ENCODE measurements around the gene ANKRD62. TPM values are rescaled to one million over a fixed set of nuclear protein-coding genes. Genes with fewer than 3 reads are reported as not detected.
"Not testable (repeated sequence)": the region's sequence is repeated elsewhere in the genome, so short reads cannot be mapped to it uniquely, and the experiment has no call there.

Gene ANKRD62
- total RNA-seq, 2 experiments from 2014 or later, result not detected

GRCh38 chr18:12121175-12122042, 27.8 kb downstream of the ANKRD62 start:
- intact Hi-C loops (cut with micrococcal nuclease), result no loop called here
- Mint-ChIP-seq H3K9me3 (no peaks in the 10 kb centered on the region), H3K4me1 (ENCODE audit: low read depth) (no peaks in the 10 kb centered on the region), H3K27ac (no peak overlapping the region), H3K36me3 (no peaks in the 10 kb centered on the region), H3K27me3 (peaks cover 18% of the 10 kb centered on the region), H3K4me3 (no peak overlapping the region)
- no peak for DNase-seq
- ChIA-PET POLR2A (no interaction called here), CTCF (no interaction called here)

- H3K27ac Mint-ChIP-seq; H3K36me3 Mint-ChIP-seq; H3K4me3 Mint-ChIP-seq; intact Hi-C loops (cut with micrococcal nuclease); CTCF ChIA-PET; H3K9me3 Mint-ChIP-seq; H3K4me1 Mint-ChIP-seq (ENCODE audit: low read depth); DNase-seq; POLR2A ChIA-PET: not testable (repeated sequence)
- H3K27me3 Mint-ChIP-seq, result peaks cover 20% of the 10 kb centered on the region
These were observed 28.4 kb downstream of the ANKRD62 start for GRCh38 chr18:12122043-12122389.

DNA sequence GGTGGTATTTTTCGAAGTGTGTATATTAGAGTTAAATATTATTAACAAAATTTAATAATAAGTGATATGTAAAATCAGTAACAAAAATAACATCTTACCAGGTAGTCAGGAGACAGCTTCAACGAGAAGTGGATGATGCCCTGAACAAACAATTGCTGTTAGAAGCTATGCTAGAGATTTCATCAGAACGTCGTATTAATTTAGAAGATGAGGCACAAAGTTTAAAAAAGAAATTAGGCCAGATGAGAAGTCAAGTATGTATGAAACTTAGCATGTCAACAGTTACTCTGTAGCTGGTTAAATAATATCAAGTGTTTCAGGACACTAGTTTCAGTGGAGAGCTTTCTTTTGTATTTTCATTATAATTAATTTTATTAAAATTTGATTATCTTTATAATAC, 34.0 kb downstream of the ANKRD62 start:
- CTCF ChIA-PET, result not testable (repeated sequence)

DNA sequence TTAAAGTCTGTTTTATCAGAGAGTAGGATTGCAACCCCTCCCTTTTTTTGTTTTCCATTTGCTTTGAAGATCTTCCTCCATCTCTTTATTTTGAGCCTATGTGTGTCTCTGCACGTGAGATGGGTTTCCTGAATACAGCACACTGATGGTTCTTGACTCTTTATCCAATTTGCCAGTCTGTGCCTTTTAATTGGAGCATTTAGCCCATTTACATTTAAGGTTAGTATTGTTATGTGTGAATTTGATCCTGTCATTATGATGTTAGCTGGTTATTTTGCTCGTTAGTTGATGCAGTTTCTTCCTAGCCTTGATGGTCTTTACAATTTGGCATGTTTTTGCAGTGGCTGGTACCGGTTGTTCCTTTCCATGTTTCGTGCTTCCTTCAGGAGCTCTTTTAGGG, 45.2 kb downstream of the ANKRD62 start:
- H3K4me1 Mint-ChIP-seq (ENCODE audit: low read depth); POLR2A ChIA-PET; H3K27ac Mint-ChIP-seq; H3K27me3 Mint-ChIP-seq; H3K36me3 Mint-ChIP-seq; H3K9me3 Mint-ChIP-seq; intact Hi-C loops (cut with micrococcal nuclease); H3K4me3 Mint-ChIP-seq; DNase-seq; CTCF ChIA-PET: not testable (repeated sequence)

More for the DNA sequence above, 34.0 kb downstream of the ANKRD62 start:
- H3K27ac Mint-ChIP-seq; H3K9me3 Mint-ChIP-seq; intact Hi-C loops (cut with micrococcal nuclease); H3K36me3 Mint-ChIP-seq; H3K4me1 Mint-ChIP-seq (ENCODE audit: low read depth); POLR2A ChIA-PET; DNase-seq; H3K4me3 Mint-ChIP-seq: not testable (repeated sequence)
- H3K27me3 Mint-ChIP-seq, result peaks cover 17% of the 10 kb centered on the region

DNA sequence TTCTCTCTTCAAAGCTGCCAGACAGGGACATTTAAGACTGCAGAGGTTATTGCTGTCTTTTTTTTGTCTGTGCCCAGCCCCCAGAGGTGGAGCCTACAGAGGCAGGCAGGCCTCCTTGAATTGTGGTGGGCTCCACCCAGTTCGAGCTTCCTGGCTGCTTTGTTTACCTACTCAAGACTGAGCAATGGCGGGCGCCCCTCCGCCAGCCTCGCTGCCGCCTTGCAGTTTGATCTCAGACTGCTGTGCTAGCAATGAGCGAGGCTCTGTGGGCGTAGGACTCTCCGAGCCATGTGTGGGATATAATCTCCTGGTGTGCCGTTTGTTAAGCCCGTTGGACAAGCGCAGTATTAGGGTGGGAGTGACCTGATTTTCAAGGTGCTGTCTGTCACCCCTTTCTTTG, 47.2 kb downstream of the ANKRD62 start:
- H3K9me3 Mint-ChIP-seq; intact Hi-C loops (cut with micrococcal nuclease); POLR2A ChIA-PET; H3K27ac Mint-ChIP-seq; H3K4me1 Mint-ChIP-seq (ENCODE audit: low read depth); H3K27me3 Mint-ChIP-seq; CTCF ChIA-PET; H3K36me3 Mint-ChIP-seq; H3K4me3 Mint-ChIP-seq; DNase-seq: not testable (repeated sequence)

GRCh38 chr18:12141778-12142177, 48.1 kb downstream of the ANKRD62 start:
- CTCF ChIA-PET; POLR2A ChIA-PET; H3K4me1 Mint-ChIP-seq (ENCODE audit: low read depth); DNase-seq; H3K36me3 Mint-ChIP-seq; H3K27ac Mint-ChIP-seq; H3K27me3 Mint-ChIP-seq; intact Hi-C loops (cut with micrococcal nuclease); H3K9me3 Mint-ChIP-seq; H3K4me3 Mint-ChIP-seq: not testable (repeated sequence)

DNA sequence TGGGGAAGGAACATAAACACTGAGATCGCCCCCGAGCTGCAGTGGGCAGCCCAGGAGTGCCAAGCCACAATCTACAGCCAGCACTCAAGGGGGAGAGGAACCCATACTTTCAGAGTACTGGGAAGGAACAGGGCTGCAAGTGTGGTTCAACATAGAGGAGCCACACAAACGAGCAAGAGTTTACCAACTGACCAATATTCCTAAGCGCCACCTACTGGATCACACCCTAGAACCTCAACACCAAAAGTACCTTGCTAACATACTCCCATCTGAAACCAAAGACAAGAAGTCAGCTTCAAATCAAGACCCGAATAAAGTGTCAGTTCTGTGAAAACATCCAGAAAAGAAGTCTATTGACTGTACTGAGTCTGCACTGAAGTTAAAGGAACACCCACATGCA, 55.8 kb downstream of the ANKRD62 start:
- POLR2A ChIA-PET, H3K27ac Mint-ChIP-seq: not testable (repeated sequence)

DNA sequence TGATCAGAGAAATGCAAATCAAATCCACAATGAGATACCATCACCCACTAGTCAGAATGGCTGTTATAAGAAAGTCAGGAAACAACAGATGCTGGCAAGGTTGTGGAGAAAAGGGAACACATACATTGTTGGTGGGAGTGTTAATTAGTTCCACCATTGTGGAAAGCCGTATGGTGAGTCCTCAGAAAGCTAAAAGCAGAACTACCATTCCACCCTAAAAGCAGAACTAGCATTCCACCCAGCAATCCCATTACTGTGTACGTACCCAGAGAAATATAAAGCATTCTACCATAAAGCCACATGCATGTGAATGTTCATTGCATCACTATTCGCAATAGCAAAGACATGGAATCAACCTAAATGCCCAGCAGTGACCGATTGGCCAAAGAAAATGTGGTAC, 60.7 kb downstream of the ANKRD62 start:
- intact Hi-C loops (cut with micrococcal nuclease), result no loop called here
- no peaks in the 10 kb centered on the region for H3K4me1 Mint-ChIP-seq (ENCODE audit: low read depth)
- no peaks in the 10 kb centered on the region for H3K36me3 Mint-ChIP-seq
- H3K27ac Mint-ChIP-seq, result no peak overlapping the region
- ChIA-PET CTCF (no interaction called here), POLR2A (no interaction called here)
- no peaks in the 10 kb centered on the region for H3K9me3 Mint-ChIP-seq
- H3K27me3 Mint-ChIP-seq, result no peaks in the 10 kb centered on the region
- no peak for DNase-seq
- no peak overlapping the region for H3K4me3 Mint-ChIP-seq

More for the DNA sequence above, 55.8 kb downstream of the ANKRD62 start:
- H3K9me3 Mint-ChIP-seq; H3K4me1 Mint-ChIP-seq (ENCODE audit: low read depth); H3K4me3 Mint-ChIP-seq; H3K27me3 Mint-ChIP-seq; intact Hi-C loops (cut with micrococcal nuclease); CTCF ChIA-PET; H3K36me3 Mint-ChIP-seq; DNase-seq: not testable (repeated sequence)

DNA sequence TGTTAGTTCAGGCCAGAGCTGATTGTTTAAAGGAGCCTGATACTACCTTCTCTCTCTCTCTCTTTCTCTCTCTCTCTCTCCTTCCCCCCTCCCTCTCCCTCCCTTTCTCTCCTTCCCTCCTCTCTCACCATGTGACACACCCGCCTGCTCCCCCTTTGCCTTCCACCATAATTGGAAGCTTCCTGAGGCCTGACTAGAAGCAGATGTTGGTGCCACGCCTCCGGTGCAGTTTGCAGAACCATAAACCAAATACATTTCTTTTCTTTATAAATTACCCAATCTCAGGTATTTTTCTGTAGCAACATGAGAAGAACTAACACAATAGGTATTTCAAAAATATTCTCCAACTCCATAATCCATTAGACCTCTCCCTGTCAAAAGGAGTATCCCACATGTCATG, 62.4 kb downstream of the ANKRD62 start:
- H3K4me3 Mint-ChIP-seq, result no peak overlapping the region
- POLR2A ChIA-PET, result no interaction called here
- H3K27ac Mint-ChIP-seq, result no peak overlapping the region
- no peaks in the 10 kb centered on the region for H3K36me3 Mint-ChIP-seq
- no peaks in the 10 kb centered on the region for H3K27me3 Mint-ChIP-seq
- no peaks in the 10 kb centered on the region for H3K4me1 Mint-ChIP-seq (ENCODE audit: low read depth)
- intact Hi-C loops (cut with micrococcal nuclease), result no loop called here
- CTCF ChIA-PET, result no interaction called here
- no peak for DNase-seq
- no peaks in the 10 kb centered on the region for H3K9me3 Mint-ChIP-seq

DNA sequence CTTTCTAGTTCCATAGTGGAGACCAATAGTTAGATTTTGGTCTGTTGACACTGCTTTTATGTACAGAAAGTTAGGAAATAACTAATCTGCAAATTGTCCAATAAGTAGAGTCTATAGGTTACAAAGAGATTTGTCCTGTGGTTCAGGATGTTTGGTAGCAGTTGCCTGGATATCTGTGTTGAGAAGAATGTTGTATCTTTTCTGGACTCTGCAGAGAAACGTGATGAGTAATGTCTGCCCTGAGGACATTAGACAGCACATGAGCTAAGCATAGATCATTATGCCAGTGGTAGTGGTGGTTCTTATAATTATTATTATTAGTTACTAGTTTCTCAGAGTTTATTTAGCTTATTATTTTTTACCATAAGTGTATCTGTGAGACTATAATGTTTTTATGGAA, 65.8 kb downstream of the ANKRD62 start:
- CTCF ChIA-PET, result no interaction called here
- Mint-ChIP-seq H3K4me3 (no peak overlapping the region), H3K27ac (no peak overlapping the region), H3K9me3 (no peaks in the 10 kb centered on the region), H3K36me3 (no peaks in the 10 kb centered on the region), H3K27me3 (no peaks in the 10 kb centered on the region), H3K4me1 (ENCODE audit: low read depth) (no peaks in the 10 kb centered on the region)
- intact Hi-C loops (cut with micrococcal nuclease), result no loop called here
- DNase-seq, result no peak
- POLR2A ChIA-PET, result no interaction called here

GRCh38 chr18:12162786-12163185, 69.1 kb downstream of the ANKRD62 start:
- CTCF ChIA-PET, result no interaction called here

DNA sequence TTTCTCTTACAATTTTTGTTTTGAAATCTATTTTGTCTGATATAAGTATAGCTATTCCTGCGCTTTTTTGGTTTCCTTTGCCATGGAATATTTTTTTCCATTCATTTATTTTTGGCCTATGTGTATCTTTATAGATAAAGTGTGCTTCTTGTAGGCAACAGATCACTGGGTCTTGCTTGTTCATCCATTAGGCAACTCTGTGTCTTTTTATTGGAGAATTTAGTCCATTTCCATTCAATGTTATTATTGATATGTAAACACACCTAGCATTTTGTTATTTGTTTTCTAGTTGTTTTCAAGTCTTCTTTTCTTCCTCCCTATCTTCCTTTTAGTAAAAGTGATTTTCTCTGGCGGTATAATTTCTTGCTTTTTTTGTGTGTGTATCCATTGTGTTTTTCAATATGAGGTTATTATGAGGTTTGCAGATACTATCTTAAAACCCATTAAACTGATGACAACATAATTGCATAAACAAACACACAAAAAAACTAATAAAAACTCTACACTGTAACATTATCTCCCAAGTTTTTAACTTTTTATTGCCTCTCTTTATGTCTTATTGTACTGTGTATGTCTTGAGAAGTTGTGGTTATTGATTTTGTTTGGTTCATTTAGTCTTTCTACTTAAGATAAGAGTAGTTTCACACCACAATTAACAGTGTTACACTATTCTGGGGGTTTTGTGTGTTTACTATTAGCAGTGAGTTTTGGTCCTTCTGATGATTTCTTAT, 71.6 kb downstream of the ANKRD62 start:
- POLR2A ChIA-PET, result no interaction called here
- Mint-ChIP-seq H3K4me1 (ENCODE audit: low read depth) (no peaks in the 10 kb centered on the region), H3K9me3 (peaks cover 6% of the 10 kb centered on the region), H3K27ac (no peak overlapping the region), H3K36me3 (no peaks in the 10 kb centered on the region), H3K27me3 (peaks cover 5% of the 10 kb centered on the region), H3K4me3 (no peak overlapping the region)
- intact Hi-C loops (cut with micrococcal nuclease), result no loop called here
- CTCF ChIA-PET, result no interaction called here
- DNase-seq, result no peak

More at GRCh38 chr18:12162786-12163185, 69.1 kb downstream of the ANKRD62 start:
- Mint-ChIP-seq H3K9me3 (peaks cover 4% of the 10 kb centered on the region), H3K4me1 (ENCODE audit: low read depth) (no peaks in the 10 kb centered on the region), H3K27ac (no peak overlapping the region), H3K36me3 (no peaks in the 10 kb centered on the region), H3K4me3 (no peak overlapping the region), H3K27me3 (peaks cover 1% of the 10 kb centered on the region)
- POLR2A ChIA-PET, result no interaction called here
- no peak for DNase-seq
- intact Hi-C loops (cut with micrococcal nuclease), result no loop called here
